ENCODE results near the gene MED31. TPM values are rescaled to one million over a fixed set of nuclear protein-coding genes. Genes with fewer than 3 reads are reported as not detected.

Gene MED31
- total and polyA plus RNA-seq, 2 experiments from 2014 or later: 5.5 to 49.3 TPM

- Histone ChIP-seq H3K4me1 (ENCODE audit: insufficient read depth) (no peaks in the 10 kb centered on the region), H3K4me2 (no peak overlapping the region), H3K79me2 (replicated peaks; ENCODE audit: insufficient read depth) (no peaks in the 10 kb centered on the region), H2AFZ (no peak overlapping the region), H3K9me2 (ENCODE audit: insufficient read depth) (no peaks in the 10 kb centered on the region), H3F3A (replicated peaks; ENCODE audit: low read depth) (no peaks in the 10 kb centered on the region), H4K20me1 (replicated peaks; ENCODE audit: insufficient read depth) (peaks cover 7% of the 10 kb centered on the region), H3K27ac (ENCODE audit: low read depth) (no peak overlapping the region), H3K4me3 (no peak overlapping the region), H3K36me3 (ENCODE audit: insufficient read depth) (peaks cover 32% of the 10 kb centered on the region), H3K27me3 (ENCODE audit: insufficient read depth) (no peaks in the 10 kb centered on the region)
- Mint-ChIP-seq H3K4me1 (no peaks in the 10 kb centered on the region), H3K4me3 (no peak overlapping the region), H3K9me3 (no peaks in the 10 kb centered on the region), H3K36me3 (ENCODE audit: low read depth) (peaks cover 47% of the 10 kb centered on the region), H3K27ac (no peak overlapping the region), H3K27me3 (ENCODE audit: insufficient read depth, low read depth, poor library complexity) (no peaks in the 10 kb centered on the region)
- TF ChIP-seq CTCF (conservative IDR thresholded peaks at IDR 0.05; ENCODE audit: low read depth in 2 of 2) (no peak), ZNF114 (CRISPR knock-in tag; IDR thresholded peaks at IDR 0.05) (no peak), EZH2phosphoT487 (IDR thresholded peaks at IDR 0.05; ENCODE audit: unreplicated experiment) (no peak), ZNF331 (CRISPR knock-in tag; IDR thresholded peaks at IDR 0.05; ENCODE audit: low read depth) (no peak), EZH2 (IDR thresholded peaks at IDR 0.05; ENCODE audit: low read depth, unreplicated experiment) (no peak), STAT1 (IDR thresholded peaks at IDR 0.05; ENCODE audit: unreplicated experiment) (no peak), JUNB (IDR thresholded peaks at IDR 0.05; ENCODE audit: unreplicated experiment) (no peak), ETS1 (IDR thresholded peaks at IDR 0.05) (no peak), POLR2AphosphoS5 (IDR thresholded peaks at IDR 0.05; ENCODE audit: low read depth) (no peak), NANOG (IDR thresholded peaks at IDR 0.05; ENCODE audit: borderline replicate concordance) (no peak)
- TF ChIP-seq, protein P1, sequence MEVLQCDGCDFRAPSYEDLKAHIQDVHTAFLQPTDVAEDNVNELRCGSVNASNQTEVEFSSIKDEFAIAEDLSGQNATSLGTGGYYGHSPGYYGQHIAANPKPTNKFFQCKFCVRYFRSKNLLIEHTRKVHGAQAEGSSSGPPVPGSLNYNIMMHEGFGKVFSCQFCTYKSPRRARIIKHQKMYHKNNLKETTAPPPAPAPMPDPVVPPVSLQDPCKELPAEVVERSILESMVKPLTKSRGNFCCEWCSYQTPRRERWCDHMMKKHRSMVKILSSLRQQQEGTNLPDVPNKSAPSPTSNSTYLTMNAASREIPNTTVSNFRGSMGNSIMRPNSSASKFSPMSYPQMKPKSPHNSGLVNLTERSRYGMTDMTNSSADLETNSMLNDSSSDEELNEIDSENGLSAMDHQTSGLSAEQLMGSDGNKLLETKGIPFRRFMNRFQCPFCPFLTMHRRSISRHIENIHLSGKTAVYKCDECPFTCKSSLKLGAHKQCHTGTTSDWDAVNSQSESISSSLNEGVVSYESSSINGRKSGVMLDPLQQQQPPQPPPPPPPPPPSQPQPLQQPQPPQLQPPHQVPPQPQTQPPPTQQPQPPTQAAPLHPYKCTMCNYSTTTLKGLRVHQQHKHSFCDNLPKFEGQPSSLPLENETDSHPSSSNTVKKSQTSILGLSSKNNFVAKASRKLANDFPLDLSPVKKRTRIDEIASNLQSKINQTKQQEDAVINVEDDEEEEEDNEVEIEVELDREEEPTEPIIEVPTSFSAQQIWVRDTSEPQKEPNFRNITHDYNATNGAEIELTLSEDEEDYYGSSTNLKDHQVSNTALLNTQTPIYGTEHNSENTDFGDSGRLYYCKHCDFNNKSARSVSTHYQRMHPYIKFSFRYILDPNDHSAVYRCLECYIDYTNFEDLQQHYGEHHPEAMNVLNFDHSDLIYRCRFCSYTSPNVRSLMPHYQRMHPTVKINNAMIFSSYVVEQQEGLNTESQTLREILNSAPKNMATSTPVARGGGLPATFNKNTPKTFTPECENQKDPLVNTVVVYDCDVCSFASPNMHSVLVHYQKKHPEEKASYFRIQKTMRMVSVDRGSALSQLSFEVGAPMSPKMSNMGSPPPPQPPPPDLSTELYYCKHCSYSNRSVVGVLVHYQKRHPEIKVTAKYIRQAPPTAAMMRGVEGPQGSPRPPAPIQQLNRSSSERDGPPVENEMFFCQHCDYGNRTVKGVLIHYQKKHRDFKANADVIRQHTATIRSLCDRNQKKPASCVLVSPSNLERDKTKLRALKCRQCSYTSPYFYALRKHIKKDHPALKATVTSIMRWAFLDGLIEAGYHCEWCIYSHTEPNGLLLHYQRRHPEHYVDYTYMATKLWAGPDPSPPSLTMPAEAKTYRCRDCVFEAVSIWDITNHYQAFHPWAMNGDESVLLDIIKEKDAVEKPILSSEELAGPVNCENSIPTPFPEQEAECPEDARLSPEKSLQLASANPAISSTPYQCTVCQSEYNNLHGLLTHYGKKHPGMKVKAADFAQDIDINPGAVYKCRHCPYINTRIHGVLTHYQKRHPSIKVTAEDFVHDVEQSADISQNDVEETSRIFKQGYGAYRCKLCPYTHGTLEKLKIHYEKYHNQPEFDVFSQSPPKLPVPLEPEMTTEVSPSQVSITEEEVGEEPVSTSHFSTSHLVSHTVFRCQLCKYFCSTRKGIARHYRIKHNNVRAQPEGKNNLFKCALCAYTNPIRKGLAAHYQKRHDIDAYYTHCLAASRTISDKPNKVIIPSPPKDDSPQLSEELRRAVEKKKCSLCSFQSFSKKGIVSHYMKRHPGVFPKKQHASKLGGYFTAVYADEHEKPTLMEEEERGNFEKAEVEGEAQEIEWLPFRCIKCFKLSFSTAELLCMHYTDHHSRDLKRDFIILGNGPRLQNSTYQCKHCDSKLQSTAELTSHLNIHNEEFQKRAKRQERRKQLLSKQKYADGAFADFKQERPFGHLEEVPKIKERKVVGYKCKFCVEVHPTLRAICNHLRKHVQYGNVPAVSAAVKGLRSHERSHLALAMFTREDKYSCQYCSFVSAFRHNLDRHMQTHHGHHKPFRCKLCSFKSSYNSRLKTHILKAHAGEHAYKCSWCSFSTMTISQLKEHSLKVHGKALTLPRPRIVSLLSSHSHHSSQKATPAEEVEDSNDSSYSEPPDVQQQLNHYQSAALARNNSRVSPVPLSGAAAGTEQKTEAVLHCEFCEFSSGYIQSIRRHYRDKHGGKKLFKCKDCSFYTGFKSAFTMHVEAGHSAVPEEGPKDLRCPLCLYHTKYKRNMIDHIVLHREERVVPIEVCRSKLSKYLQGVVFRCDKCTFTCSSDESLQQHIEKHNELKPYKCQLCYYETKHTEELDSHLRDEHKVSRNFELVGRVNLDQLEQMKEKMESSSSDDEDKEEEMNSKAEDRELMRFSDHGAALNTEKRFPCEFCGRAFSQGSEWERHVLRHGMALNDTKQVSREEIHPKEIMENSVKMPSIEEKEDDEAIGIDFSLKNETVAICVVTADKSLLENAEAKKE (CRISPR knock-in tag; IDR thresholded peaks at IDR 0.05): no peak
- ATAC-seq: no peak
- no peak for DNase-seq (ENCODE audit: low spot score)
Measured at GRCh38 chr17:6610011-6610410, 41.4 kb downstream of the MED31 start.
